T-helper 2 cell treated with Interferon-gamma antibody and Interleukin-4, amounts not matched to agents 5 μg/mL and 100 μg/mL, for 36 hours (primary cell): ENCODE results near the gene FGF14.

Experiments
- DNase-seq: peaks from one replicate; pipeline ENCODE4 v3.0.0; 2021; ENCODE audit warnings: low spot score
- H3K27ac Mint-ChIP-seq: one replicate; pipeline ENCODE4 v1.8.0; 2021; ENCODE audit warnings: mild to moderate bottlenecking, mixed read lengths
- H3K27me3 Mint-ChIP-seq: one replicate; pipeline ENCODE4 v1.8.0; 2021; ENCODE audit warnings: low read depth, mixed read lengths
- H3K36me3 Mint-ChIP-seq: one replicate; pipeline ENCODE4 v1.8.0; 2021; ENCODE audit warnings: low read depth, mixed read lengths
- H3K4me1 Mint-ChIP-seq: one replicate; pipeline ENCODE4 v1.8.0; 2021; ENCODE audit warnings: low read depth, mixed read lengths
- H3K4me3 Mint-ChIP-seq: one replicate; pipeline ENCODE4 v1.8.0; 2022; ENCODE audit warnings: mild to moderate bottlenecking, moderate library complexity, mixed read lengths
- H3K9me3 Mint-ChIP-seq: one replicate; pipeline ENCODE4 v1.8.0; 2021; ENCODE audit warnings: mixed read lengths

Gene FGF14

DNA sequence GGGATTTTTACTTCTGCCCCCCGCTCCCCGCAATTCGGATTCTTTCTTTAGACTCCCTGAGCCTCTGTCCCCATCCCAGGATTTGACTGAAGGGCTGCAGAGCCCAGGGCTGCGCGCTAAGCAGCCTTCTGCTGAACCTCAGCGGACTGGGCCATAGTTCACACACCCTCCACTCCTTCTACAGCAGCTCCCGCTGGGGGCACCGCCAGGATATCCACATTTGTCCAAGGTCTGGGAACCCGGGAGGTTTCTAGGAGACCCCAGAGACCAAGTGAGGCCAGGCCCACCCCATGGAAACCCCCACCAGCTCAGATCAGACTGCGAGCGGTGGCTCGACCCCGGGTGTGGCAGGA is 486.1 kb downstream of the FGF14 start:
- H3K27ac Mint-ChIP-seq = no peak overlapping the region

DNA sequence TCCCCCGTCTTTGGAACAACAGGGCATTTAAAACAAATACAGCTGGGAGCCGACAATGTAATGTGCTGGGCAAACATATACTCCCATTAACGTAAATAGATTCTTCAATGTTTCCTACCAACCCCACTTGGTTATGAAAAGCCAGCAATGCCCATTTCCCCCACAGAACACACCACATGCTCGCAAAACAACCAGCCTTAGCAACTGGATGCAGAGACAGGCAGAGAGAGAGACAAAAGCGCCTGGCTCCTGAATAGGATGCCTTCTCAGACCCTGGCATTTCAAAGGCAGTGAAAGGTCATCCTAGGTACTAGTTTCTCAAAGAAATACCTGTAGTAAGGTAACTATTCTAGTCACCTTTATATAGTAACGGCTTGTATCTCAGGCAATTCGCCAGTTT is 486.5 kb downstream of the FGF14 start:
- Mint-ChIP-seq H3K4me3 (no peak overlapping the region), H3K27me3 (peaks cover 44% of the 10 kb centered on the region), H3K36me3 (no peaks in the 10 kb centered on the region), H3K9me3 (no peaks in the 10 kb centered on the region), H3K27ac (no peak overlapping the region), H3K4me1 (no peaks in the 10 kb centered on the region)
- DNase-seq = no peak

More for the DNA sequence above, 486.1 kb downstream of the FGF14 start:
- Mint-ChIP-seq H3K9me3 (no peaks in the 10 kb centered on the region), H3K27me3 (peaks cover 47% of the 10 kb centered on the region), H3K36me3 (no peaks in the 10 kb centered on the region), H3K4me1 (no peaks in the 10 kb centered on the region), H3K4me3 (no peak overlapping the region)
- no peak for DNase-seq

DNA sequence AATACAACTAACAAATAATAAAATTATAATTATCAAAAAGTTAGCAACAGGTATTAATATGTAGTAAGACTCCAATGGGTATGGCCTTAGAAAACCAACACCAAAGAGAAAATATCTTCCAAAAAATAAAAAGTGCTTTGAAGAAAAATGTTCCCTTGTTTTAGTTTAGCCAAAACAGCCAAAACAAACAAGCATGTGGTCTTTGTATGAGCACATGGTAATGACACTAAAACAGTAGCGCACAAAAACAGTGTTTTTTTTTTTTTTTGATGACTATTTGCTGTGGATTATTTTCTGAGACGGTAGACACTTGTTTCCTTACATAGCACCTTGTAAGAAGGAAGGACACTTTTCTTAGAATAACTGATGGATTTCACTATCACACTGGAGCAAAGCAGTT is 490.1 kb downstream of the FGF14 start:
- Mint-ChIP-seq H3K27me3 (peaks cover 12% of the 10 kb centered on the region), H3K9me3 (no peaks in the 10 kb centered on the region), H3K4me3 (no peak overlapping the region), H3K36me3 (no peaks in the 10 kb centered on the region), H3K4me1 (no peaks in the 10 kb centered on the region), H3K27ac (no peak overlapping the region)
- no peak for DNase-seq

DNA sequence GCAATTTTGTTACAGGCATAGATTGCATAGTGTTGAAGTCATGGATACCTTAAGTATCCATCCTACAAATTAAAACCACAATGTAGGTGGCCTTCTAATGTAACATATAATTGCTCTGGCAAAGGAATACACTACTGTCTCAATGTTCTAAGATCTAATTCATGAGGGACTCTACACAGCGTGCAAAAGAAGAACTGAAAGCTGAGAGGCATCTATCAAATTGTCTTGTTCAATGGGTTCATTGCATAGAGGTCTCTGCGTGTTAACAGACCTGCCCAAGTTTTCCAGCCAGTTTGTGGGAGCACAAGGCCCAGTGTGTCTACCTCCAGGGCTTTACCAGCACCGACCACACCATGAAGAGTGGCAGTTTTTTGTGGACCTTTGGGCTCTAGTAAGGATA is 498.0 kb downstream of the FGF14 start:
- no peak for DNase-seq
- Mint-ChIP-seq H3K27me3 (no peaks in the 10 kb centered on the region), H3K27ac (no peak overlapping the region), H3K4me3 (no peak overlapping the region), H3K4me1 (no peaks in the 10 kb centered on the region), H3K36me3 (no peaks in the 10 kb centered on the region), H3K9me3 (no peaks in the 10 kb centered on the region)

DNA sequence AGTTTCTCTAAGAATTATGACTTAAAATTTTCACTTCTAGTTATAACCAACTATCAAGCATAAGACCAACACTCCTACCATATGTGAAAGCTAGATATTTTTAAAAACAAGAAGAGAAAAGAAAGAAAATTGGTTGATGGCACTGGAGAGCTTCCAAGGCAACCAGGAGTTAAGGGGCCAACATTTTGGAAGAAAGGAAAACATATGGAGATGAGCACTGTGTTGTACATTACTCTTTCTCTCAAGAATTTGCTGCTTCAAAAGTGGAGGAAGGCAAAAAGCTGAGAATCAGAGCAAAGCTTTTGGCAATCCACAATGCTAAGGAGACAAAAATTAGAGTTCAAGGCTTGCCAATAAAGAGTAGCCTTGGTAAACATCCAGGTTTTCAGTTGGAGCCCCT is 503.2 kb downstream of the FGF14 start:
- Mint-ChIP-seq H3K36me3 (no peaks in the 10 kb centered on the region), H3K4me1 (no peaks in the 10 kb centered on the region), H3K27ac (no peak overlapping the region), H3K4me3 (no peak overlapping the region), H3K9me3 (no peaks in the 10 kb centered on the region), H3K27me3 (no peaks in the 10 kb centered on the region)
- DNase-seq = no peak

DNA sequence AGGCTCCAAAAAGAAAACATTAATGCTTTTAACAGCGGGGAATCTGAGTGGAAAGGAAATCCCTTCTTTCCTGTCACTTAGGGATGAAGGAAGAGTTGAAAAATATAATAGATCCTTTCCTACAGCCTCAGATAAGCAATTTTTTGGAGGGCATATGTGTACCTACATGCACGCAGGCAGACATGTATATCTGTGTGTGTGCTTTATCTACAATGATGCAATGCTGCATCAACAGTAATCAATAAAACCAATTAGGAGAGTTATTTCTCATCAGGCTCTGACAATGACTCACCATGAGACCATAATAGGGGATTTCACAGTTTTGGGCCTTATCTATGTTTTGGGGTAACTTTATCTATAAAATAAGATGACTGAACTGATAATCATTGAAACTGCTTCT is 505.3 kb downstream of the FGF14 start:
- Mint-ChIP-seq H3K4me3 (no peak overlapping the region), H3K27me3 (no peaks in the 10 kb centered on the region), H3K9me3 (no peaks in the 10 kb centered on the region), H3K4me1 (no peaks in the 10 kb centered on the region), H3K27ac (no peak overlapping the region), H3K36me3 (no peaks in the 10 kb centered on the region)
- no peak for DNase-seq

DNA sequence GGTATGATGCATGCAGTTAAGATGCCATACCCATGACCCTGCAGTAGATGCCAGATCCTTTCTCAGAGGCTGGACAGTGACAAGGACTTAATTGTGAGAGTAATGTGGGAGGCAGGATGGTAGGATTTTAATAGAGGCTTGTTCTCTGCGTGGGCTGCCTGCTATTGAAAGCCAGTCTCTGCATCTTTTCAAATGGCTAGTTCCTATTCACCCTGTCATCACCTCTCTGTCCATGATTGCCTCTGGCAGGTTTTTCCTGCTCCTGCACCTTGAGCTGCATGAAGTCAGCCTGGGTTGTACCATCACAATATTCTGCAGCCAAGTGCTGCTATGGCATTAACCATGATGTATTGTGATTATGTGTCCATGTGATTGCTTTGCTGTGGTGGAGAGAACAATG is 508.8 kb downstream of the FGF14 start:
- no peaks in the 10 kb centered on the region for H3K9me3 Mint-ChIP-seq
- no peaks in the 10 kb centered on the region for H3K36me3 Mint-ChIP-seq
- no peak for DNase-seq
- no peaks in the 10 kb centered on the region for H3K4me1 Mint-ChIP-seq
- no peaks in the 10 kb centered on the region for H3K27me3 Mint-ChIP-seq
- H3K4me3 Mint-ChIP-seq = no peak overlapping the region
- H3K27ac Mint-ChIP-seq = no peak overlapping the region

DNA sequence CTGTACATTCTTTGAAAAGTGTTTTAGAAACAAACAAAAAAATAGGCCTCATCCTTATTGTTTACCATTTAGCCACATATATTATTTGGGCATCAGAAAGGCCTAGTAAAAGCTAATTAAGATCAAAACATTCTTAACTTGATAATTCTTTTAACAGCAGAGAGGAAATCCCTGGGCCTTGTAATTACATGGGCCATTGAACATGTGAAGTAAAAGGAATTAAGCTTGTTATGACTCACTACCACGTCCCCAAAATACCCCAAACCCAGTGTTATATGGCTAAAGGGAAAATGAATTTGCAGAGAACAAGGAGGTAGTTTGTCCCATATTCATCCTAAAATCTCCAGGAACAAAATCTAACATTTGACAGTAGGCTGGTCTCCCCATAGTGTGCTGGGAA is 509.6 kb downstream of the FGF14 start:
- Mint-ChIP-seq H3K36me3 (no peaks in the 10 kb centered on the region), H3K4me1 (no peaks in the 10 kb centered on the region), H3K4me3 (no peak overlapping the region), H3K9me3 (no peaks in the 10 kb centered on the region), H3K27me3 (no peaks in the 10 kb centered on the region), H3K27ac (no peak overlapping the region)
- DNase-seq = no peak

DNA sequence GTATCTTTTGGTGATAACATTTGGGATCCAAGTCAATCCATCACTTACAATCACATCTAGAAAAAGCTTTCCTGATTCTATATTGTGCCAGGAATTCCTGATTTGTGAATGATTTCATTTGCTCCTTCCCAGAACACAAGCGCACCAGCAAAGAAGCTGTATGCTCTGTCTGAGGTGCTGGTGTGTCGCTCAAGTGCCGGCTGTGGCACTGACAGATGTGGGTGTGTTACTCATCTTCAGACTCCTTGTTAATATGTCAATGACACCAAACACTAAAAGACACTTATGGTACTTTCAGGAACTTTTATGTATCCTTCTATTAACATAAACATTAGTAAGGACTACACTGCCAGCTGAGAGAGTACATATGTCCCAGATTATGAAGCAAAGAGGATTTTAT is 520.3 kb downstream of the FGF14 start:
- Mint-ChIP-seq H3K27ac (no peak overlapping the region), H3K27me3 (no peaks in the 10 kb centered on the region), H3K4me3 (no peak overlapping the region), H3K4me1 (no peaks in the 10 kb centered on the region), H3K36me3 (no peaks in the 10 kb centered on the region), H3K9me3 (no peaks in the 10 kb centered on the region)
- no peak for DNase-seq

DNA sequence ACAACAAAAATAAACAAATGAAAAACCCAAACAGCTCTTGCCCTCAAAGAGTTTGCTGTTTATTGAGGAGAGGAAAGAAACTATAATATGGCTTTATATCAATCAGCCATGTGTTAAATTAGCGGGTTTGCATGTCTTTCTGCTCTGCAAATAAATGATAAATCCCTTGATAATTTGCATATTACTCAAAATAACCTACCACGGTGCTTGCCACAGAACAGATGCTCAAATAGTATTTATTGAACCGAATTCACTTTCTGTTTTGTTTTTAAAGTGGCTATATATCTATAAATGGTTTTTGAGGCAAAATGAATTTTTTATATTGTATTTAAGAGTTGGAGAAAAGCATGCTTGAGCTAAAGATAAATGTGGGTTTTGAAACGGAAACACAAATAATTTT is 521.3 kb downstream of the FGF14 start:
- H3K27me3 Mint-ChIP-seq = no peaks in the 10 kb centered on the region
- H3K4me1 Mint-ChIP-seq = no peaks in the 10 kb centered on the region
- no peak for DNase-seq
- no peaks in the 10 kb centered on the region for H3K9me3 Mint-ChIP-seq
- no peak overlapping the region for H3K27ac Mint-ChIP-seq
- H3K36me3 Mint-ChIP-seq = no peaks in the 10 kb centered on the region
- no peak overlapping the region for H3K4me3 Mint-ChIP-seq

DNA sequence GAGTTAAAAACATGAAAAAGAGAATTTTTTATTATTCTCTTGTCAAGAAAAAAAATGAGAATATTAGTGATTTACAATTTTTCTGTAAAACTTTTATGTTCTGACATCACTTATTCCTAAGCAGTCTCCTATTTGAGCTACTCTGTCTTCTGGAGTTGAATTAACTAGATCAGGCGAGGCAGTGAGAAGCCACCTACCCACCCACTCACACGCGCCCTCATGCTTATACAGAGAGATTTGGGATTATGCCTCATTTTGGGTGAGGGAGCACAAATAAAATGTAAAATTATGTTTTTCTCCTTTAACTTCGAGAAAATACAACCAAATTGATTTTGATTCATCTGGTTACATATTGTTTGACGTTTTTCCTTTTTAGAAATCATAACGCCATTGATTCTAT is 524.9 kb downstream of the FGF14 start:
- no peak for DNase-seq
- Mint-ChIP-seq H3K4me1 (no peaks in the 10 kb centered on the region), H3K27ac (no peak overlapping the region), H3K27me3 (no peaks in the 10 kb centered on the region), H3K36me3 (no peaks in the 10 kb centered on the region), H3K4me3 (no peak overlapping the region), H3K9me3 (no peaks in the 10 kb centered on the region)

DNA sequence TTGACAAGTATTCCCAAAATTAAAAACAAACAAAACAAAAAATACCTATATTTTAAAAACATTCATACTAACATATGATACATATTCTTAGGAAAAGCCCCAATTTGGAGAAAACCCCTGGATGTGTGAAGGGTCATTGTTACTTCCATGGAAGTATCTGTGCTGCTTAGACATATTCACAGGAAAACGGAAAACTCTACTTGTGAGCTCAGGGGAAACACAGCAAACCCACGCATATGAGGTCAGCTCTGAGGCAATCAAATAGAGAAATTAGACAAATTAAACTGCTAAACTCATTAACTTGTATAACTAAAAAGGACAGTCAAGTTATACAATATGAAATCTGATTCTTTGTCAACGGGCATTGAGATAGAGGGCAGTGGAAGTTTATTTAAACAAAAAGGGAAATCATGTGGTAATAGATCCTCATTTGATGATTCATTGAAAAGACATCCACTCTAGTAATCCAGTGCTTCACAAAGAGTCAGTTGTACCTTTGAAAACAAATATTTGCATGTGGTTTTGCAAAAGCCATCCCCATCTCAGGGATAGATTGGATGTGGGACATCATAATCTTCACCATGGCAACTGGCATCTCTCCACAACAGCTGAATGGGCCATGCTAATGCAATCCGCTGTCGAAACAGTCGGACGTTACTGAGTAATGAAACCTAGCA is 526.0 kb downstream of the FGF14 start:
- no peaks in the 10 kb centered on the region for H3K4me1 Mint-ChIP-seq
- no peak overlapping the region for H3K27ac Mint-ChIP-seq
- H3K36me3 Mint-ChIP-seq = no peaks in the 10 kb centered on the region
- DNase-seq = no peak
- H3K27me3 Mint-ChIP-seq = no peaks in the 10 kb centered on the region
- no peaks in the 10 kb centered on the region for H3K9me3 Mint-ChIP-seq
- H3K4me3 Mint-ChIP-seq = no peak overlapping the region

DNA sequence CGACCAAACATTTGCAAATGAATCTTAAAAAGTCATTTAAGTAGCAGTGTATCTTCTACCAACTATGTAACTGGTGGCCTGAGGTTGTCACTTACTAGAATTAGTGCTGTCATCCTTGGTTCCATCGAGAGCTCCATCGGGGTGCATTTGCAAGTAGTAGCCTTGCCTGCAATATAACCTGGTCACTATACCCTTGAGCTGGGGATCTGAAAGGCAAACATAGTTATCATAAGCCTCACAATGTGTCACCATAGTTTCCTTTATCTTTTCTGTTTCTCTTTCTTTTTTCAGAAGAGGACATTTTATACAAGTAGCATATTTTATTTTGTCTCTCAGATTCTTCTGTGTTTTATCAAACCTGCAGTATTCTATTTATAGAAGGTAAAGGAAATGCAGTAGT is 526.8 kb downstream of the FGF14 start:
- no peak for DNase-seq
- Mint-ChIP-seq H3K9me3 (no peaks in the 10 kb centered on the region), H3K27me3 (no peaks in the 10 kb centered on the region), H3K27ac (no peak overlapping the region), H3K36me3 (no peaks in the 10 kb centered on the region), H3K4me3 (no peak overlapping the region), H3K4me1 (no peaks in the 10 kb centered on the region)

DNA sequence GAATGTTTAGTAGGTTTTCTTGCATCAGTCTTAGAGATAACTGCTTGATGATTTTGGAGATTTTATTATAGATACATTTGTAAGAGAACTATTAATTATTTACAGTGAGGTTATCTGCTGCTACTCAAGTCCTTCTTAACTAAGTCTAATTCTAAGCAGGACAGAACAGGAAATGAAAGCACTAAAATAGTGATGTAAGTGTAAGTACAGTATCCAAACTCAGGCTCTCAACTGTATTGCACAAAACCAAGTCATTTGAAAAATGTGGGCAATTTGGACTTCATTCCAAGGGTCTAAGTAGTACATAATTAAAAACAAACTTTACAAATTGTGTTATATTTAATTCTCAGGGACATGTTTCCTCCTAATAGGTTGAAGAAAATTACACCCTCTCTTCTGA is 532.3 kb downstream of the FGF14 start:
- H3K4me1 Mint-ChIP-seq = no peaks in the 10 kb centered on the region
- H3K27me3 Mint-ChIP-seq = no peaks in the 10 kb centered on the region
- no peak overlapping the region for H3K4me3 Mint-ChIP-seq
- no peak for DNase-seq
- no peaks in the 10 kb centered on the region for H3K36me3 Mint-ChIP-seq
- H3K9me3 Mint-ChIP-seq = no peaks in the 10 kb centered on the region
- no peak overlapping the region for H3K27ac Mint-ChIP-seq

DNA sequence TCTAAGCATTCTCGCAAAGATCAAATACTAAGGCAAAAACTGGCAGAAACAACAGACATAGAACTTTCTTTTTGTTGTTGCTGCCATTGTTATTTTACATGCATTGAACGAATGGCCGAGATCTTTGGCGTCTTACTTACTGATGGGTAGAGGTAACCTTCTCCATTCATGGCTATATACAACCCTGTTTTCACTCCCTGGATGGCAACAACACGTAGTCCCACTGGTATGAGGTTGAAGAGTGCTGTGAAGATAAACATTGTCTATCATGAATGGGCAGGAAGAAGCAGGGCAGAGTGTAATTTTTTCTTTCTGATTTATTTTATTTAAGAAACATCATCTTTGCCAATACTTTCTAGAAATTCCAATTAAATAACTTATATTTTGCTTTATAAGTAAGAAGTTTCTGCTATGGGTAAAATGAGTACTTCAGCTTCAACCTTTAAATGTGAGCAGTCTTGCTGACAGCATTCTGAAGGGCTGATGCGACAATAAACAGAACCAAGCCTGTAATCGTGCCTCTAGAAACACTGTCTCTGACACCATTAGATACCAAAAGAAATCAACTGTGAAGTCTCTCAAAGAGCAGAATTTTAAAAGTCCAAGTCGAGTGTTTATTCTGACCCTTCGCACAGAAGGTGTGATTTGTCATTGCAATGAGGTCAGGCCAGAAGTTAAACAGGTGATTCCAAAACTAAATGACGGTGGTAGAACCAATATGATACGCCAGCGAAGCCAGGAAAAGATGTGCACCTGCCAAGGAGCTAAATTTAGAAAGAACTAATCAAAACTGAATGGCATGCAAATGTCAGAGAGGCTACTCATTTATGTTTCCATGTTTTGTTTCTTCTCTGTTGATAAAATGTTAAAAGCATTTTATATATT is 533.0 kb downstream of the FGF14 start:
- Mint-ChIP-seq H3K27me3 (no peaks in the 10 kb centered on the region), H3K9me3 (no peaks in the 10 kb centered on the region), H3K36me3 (no peaks in the 10 kb centered on the region), H3K27ac (no peak overlapping the region), H3K4me3 (no peak overlapping the region), H3K4me1 (no peaks in the 10 kb centered on the region)
- DNase-seq = no peak
